ENCODE data around the gene CCNL2.
"Not testable (repeated sequence)": the region's sequence is repeated elsewhere in the genome, so short reads cannot be mapped to it uniquely, and the experiment has no call there.

CCNL2 gene

GRCh38 chr1:1390675-1391074 is 8.5 kb downstream of the CCNL2 start:
- TF ChIP-seq CTCF (IDR thresholded peaks at IDR 0.05; ENCODE audit: insufficient read depth, low read depth, low read length, missing control alignments), result no peak

GRCh38 chr1:1388078-1388472 is 11.1 kb downstream of the CCNL2 start:
- no peak overlapping the region for H3K4me3 ChIP-seq (ENCODE audit: low read length)
- no peak for TF ChIP-seq CTCF (IDR thresholded peaks at IDR 0.05; ENCODE audit: insufficient read depth, low read depth, low read length, missing control alignments)
- no peak for DNase-seq (ENCODE audit: low read depth)

More at GRCh38 chr1:1390675-1391074, 8.5 kb downstream of the CCNL2 start:
- H3K4me3 ChIP-seq (ENCODE audit: low read length), result no peak overlapping the region
- no peak for DNase-seq (ENCODE audit: low read depth)

- TF ChIP-seq CTCF (IDR thresholded peaks at IDR 0.05; ENCODE audit: insufficient read depth, low read depth, low read length, missing control alignments), result no peak
- H3K4me3 ChIP-seq (ENCODE audit: low read length), result no peak overlapping the region
- DNase-seq (ENCODE audit: low read depth), result no peak
Measured at GRCh38 chr1:1387098-1388077, 11.7 kb downstream of the CCNL2 start.

GRCh38 chr1:1385931-1386330 is 13.2 kb downstream of the CCNL2 start:
- DNase-seq (ENCODE audit: low read depth), result no peak
- no peak overlapping the region for H3K4me3 ChIP-seq (ENCODE audit: low read length)
- TF ChIP-seq CTCF (IDR thresholded peaks at IDR 0.05; ENCODE audit: insufficient read depth, low read depth, low read length, missing control alignments), result no peak

GRCh38 chr1:1385339-1385738 is 13.8 kb downstream of the CCNL2 start:
- not testable (repeated sequence) for H3K4me3 ChIP-seq (ENCODE audit: low read length); DNase-seq (ENCODE audit: low read depth)

GRCh38 chr1:1381294-1381693 is 17.8 kb downstream of the CCNL2 start:
- DNase-seq (ENCODE audit: low read depth), result no peak
- H3K4me3 ChIP-seq (ENCODE audit: low read length), result no peak overlapping the region
- no peak for TF ChIP-seq CTCF (IDR thresholded peaks at IDR 0.05; ENCODE audit: insufficient read depth, low read depth, low read length, missing control alignments)

- DNase-seq (ENCODE audit: low read depth), result no peak
- no peak for TF ChIP-seq CTCF (IDR thresholded peaks at IDR 0.05; ENCODE audit: insufficient read depth, low read depth, low read length, missing control alignments)
- no peak overlapping the region for H3K4me3 ChIP-seq (ENCODE audit: low read length)
Measured at GRCh38 chr1:1380860-1381259, 18.3 kb downstream of the CCNL2 start.

Measured in epithelial cell of esophagus (primary cell).